ENCODE measurements around the gene UBE2A.

Gene UBE2A

GRCh38 chrX:119614776-119615175 lies 40.4 kb downstream of the UBE2A start:
- no peak for DNase-seq

GRCh38 chrX:119617517-119618164 lies 43.3 kb downstream of the UBE2A start:
- DNase-seq, result no peak

- DNase-seq, result no peak
Measured at GRCh38 chrX:119618439-119618838, 44.1 kb downstream of the UBE2A start.

DNA sequence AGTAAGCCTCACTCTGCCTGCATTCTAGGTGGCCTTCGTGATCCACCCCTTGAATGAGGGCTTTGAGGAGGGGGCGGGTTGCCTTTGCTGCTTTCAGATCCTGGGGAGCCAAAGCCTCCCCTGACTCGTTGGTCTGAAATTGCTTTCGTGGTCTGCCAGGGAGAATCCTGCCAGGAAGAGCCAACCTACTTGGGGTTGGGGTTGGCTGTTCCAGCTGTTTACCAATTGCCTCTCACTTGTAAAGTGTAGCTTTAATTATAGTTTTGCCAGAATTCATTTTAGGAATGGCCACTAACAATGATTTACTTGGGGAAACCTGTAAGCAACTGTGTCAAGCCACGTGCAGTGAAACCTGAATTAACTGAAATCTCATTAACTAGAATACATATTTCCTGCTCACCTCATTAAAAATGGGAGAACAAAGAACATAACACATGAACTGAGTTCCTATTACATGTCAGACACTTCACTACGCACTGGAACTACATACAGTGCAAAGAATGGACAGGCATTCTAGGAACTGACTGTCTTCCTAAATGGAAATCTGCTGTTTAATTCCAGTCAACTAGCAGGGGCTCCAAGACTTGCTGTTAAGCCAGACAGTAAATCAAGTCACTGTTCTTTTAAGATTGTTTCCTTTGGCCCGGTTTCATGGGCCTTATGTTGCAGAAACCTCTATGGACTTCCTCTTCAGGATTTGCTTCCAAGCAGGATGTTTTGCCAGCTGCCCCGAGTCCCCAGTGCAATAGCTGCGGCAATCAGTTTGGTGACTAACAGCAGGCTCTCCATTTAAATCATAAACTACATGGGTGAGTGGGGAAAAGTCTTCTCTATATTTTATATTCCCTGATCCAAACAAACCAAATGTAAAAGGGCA lies 48.2 kb downstream of the UBE2A start:
- DNase-seq, result no peak

DNA sequence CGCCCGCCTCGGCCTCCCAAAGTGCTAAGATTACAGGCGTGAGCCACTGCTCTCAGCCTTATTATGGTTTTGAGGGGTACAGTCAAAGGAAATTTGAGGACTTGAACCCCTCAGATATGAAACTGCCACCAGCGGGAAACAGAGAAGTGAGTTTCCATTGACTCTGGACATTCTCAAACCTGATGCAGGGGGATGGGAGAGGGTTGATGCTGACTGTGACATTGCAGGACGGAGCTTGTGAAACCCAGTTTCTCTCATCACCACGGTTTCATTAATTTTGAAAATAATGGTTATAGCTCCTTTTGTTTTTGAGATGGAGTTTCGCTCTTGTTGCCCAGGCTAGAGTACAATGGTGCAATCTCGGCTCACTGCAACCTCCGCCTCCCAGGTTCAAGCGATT lies 50.1 kb downstream of the UBE2A start:
- no peak for DNase-seq

DNA sequence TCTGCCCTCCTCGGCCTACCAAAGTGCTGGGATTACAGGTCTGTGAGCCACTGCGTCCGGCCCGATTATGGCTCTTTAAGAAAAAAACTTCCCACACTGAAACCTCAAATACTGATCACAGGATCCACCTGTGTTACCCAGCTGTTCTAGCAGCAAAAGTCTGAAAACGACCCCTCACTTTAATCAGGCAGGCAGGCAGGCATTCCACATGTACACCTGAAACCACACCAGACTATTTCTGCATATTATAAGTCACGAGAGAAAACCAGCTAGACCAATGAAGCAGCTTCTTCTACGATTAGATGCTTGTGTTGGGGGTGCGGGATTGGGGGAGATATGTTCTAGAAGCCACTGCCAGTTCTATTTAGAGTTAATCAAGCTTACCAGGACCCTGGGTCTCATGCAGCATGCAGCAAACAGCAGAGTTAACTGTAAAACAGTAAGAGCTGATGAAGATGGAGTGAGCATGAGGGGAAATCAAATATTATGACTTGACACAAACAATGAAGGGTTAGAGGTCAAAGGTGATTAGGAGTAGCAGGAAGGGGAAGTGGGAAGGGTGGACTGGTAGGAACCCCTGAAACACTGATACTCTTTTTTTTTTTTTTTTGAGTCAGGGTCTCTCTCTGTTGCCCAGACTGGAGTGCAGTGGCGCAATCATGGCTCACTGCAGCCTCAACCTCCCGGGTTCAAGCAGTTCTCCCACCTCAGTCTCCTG lies 50.7 kb downstream of the UBE2A start:
- DNase-seq, result no peak

DNA sequence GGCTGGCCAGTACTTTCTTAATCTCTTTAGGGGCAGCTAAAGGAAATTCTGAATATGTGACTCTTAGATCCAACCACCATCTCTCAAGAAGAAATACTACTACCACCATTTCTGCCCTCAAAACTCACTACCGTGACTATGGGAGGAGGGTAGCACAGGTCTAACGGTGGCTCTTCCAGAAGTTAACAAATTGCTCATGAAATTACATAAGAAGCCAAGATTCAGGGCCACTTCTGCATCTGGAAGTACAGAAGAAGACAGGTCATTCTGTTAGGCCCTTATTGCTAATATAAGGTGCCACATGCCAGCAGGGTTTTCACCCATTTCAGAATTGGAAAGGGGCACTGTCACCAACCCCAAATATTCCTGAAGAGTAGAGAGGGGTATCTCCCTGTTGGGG lies 51.5 kb downstream of the UBE2A start:
- DNase-seq, result no peak

Data from effector CD8-positive, alpha-beta T cell (primary cell).